Astrocyte (in vitro differentiated cells and primary cell): ENCODE data around the gene RNASE11.

Experiments used
- CTCF ChIP-seq: IDR thresholded peaks from 2 replicates; pipeline ENCODE4 v1.5.1; 2011; ENCODE audit warnings: low read depth, mild to moderate bottlenecking, inconsistent platforms, low read length, moderate library complexity; ENCODE audit not compliant: insufficient read depth
- EZH2 ChIP-seq: IDR thresholded peaks from 2 replicates; pipeline ENCODE4 v1.6.1; 2012; ENCODE audit warnings: mild to moderate bottlenecking, low read length, inconsistent platforms; ENCODE audit not compliant: insufficient read depth

- no peak for TF ChIP-seq CTCF
- TF ChIP-seq EZH2 = no peak
Measured at GRCh38 chr14:20632831-20633691, 45.3 kb upstream of the RNASE11 start.
